ENCODE data around the gene PDE7B. TPM values are rescaled to one million over a fixed set of nuclear protein-coding genes. Genes with fewer than 3 reads are reported as not detected.
"Not testable (repeated sequence)": the region's sequence is repeated elsewhere in the genome, so short reads cannot be mapped to it uniquely, and the experiment has no call there.

Gene PDE7B
- total RNA-seq, 1 donor from 2014 or later: 0.68 TPM

DNA sequence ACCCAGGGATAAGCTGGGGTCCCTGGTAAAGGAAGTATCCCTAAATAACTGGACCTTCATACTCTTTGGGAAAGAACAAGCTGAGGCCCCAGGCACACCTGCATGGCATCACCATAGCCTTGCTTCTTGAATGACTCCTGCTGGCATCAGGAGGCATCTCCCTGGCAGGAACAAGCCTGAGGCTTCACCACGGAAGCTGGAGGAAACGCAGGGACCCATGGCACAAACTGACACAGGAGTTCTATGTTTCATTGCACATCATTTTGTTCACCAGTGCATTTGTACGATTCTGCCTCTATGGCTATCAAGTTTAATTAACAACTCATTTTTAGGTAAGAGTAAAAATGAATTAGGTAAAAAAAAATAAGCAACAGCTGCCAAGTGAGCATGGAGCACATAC lies 619 bp upstream of the PDE7B start:
- no peak for ATAC-seq

DNA sequence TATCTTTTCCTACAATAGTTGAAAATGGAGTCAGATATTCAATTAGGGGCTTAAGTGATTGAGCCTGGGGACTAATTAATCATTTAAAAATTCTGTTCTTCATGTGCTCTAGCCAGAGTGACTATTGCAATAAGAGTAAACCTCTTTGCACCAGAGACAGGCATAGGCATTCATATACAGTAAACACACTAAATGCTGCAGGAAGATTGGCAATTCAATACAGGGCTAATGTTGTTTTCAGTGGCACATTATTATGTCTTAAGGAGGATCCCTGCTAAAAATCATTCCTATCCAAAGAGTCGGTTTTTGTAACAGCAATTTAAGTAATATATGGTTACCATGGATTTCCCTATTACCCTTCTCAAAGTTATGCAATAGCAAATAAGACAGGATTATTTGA lies 1.2 kb downstream of the PDE7B start:
- ATAC-seq: no peak

DNA sequence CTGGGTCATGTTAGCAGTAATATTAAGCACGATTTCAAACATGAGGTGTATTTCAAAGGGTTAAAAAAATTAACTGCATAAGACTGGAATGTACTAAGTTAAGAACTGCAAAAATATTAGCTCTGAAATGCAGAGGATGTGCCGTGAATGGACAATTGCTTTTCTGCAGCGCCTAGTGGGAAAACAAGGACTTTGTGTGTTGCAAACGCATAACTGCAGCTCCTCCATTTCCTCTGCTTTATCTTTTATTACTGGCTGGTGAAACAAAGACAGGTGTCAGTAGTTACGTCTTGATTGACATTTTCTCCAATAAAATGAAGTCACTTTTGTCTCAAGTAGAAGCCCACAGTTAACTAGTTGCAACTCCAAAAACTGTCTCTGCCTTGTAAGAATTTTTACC lies 1.7 kb downstream of the PDE7B start:
- no peak for ATAC-seq

DNA sequence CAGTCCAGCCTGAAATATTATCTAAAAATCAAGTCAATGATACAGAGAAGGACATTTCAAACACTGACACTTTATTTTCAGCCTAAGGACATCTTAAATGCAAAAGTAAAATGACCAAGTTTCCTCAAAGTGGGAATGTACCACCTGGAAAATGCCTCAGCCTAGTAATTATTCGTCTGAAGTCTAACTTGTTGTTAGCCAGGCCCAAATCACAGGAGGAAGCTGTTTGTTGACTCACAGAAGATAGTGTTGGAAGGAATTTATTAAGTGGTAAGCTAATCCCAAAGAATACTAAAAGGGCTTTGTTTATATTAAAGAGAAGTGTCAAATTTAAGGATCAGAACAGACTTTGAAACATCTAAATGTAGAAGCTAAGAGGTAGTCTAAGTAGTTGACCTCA lies 2.5 kb downstream of the PDE7B start:
- no peak for ATAC-seq

DNA sequence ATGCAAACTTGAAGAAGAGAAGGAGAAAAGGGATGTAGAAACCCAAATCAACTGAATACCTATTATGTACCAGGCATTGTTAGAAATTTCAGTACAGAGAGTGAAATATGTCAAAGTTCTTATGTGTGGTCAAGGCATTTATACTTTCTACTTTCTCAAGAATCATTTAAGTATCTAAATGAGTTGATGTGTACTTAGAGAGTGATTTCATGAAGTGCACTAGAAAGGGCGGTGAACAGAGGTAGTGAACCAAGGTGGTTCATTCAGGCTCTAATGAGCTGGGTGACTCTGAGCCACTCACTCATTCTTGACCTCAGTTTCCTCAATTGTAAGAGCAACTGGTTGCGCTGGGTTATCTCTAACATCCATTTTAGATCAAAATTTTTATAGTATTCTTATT lies 3.3 kb downstream of the PDE7B start:
- no peak for ATAC-seq

DNA sequence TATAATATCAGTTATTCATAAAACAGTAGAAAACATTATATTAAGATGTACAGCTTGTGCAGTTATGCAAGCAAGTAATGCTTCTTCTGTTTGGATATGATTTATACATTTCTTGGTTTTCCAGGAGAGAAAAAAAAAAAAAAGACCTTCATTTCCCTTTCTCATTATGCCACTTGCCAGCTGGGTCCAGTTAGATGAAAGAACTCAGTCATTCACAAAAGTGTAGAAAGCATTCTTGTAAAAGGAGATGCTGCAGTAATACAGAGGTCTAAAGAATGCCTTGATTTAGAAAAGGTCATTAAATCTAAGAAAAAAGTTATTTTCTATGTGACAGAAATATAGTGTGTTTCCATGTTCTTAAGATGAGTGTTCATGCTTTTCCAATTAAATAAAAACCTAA lies 7.4 kb downstream of the PDE7B start:
- no peak for ATAC-seq

DNA sequence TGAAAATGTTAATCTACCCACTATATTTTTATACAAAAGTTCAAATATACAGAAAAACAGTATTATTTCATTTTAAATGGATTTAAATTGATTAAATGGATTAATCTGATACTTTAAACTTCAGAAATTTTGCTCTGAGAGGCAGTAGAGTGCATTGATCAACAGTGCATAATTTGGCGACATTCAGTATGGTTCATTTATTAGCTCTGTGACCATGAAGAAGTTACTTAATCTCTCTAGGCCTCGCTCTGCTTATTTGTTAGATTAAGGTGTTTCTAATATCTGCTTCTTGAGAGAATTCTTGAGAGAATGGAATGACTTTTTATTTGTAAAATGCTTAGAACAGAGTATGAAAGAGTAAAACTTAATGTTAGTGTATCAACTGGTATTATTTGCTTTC lies 8.9 kb downstream of the PDE7B start:
- ATAC-seq: no peak

DNA sequence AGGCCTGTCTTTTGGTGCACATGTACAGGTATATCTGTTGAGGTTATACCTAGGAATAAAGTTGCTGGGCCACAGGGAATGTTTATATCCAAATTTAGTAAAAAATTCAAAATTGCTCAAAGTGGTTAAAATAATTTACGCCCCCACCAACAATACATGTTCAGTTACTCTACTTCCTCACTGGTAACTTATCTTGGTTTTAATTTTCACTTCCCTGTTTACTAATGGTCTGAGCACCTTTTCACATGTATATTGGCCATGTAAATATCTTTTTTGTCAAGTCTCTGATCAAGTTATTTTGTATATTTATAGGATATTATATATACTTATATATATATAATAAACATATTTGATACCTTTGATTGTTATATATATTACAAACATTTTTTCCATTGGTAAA lies 9.7 kb downstream of the PDE7B start:
- no peak for ATAC-seq

DNA sequence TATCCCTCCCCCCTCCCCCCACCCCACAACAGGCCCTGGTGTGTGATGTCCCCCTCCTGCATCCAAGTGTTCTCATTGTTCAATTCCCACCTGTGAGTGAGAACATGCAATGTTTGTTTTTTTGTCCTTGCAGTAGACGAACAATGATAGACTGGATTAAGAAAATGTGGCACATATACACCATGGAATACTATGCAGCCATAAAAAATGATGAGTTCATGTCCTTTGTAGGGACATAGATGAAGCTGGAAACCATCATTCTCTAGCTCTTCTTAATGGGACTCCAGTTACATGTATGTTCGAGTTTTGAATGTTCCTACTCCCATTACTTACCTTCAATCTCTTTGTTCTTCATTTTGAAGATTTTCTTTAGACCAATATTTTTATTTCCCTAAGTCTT lies 13.4 kb downstream of the PDE7B start:
- not testable (repeated sequence) for ATAC-seq

DNA sequence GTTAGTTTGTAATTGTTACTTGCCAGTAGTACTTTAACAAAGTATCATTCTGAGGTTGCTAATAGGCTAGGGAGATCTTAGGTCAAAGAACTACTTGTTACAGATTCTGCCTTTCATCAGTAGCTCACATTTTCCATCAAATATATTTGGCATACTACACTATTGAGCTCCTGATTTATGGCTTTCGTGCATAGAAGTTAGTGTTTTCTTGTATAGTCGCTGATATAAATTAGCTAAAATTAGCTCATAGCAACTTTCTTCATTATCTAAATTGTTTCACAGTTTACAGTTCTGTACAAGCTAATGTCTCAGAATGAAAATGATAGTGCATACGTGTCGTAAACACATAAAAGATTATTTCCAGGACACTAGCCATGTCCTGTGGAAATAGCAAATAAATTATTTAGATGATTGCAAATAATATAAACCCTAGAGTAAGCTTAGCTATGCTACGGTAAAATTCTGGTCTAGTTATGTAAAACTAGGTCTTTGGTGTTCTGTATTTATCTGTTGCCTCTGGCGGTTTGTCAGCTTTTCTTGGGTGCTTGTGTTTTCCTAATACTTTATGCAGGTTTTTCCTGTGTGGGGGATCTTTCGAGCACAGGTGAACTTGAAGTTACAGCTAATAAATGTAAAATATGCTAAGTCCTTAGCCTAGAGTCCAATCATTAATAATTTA lies 15.1 kb downstream of the PDE7B start:
- ATAC-seq: no peak

DNA sequence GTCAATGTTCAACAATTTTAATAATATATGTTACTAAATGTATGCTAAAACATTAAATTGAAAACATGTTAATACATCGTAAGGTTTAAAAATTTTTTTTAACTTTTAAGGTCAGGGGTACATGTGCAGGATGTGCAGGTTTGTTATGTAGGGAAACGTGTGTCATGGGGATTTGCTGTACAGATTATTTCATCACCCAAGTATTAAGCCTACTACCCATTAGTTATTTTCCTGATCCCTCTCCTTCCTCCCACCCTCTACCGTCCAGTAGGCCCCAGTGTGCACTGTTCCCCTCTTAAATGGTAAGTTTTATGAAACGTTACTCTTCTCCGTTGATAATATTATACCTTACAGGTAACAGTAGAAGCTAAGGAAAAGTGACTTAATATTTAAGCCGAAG lies 15.8 kb downstream of the PDE7B start:
- ATAC-seq: no peak

DNA sequence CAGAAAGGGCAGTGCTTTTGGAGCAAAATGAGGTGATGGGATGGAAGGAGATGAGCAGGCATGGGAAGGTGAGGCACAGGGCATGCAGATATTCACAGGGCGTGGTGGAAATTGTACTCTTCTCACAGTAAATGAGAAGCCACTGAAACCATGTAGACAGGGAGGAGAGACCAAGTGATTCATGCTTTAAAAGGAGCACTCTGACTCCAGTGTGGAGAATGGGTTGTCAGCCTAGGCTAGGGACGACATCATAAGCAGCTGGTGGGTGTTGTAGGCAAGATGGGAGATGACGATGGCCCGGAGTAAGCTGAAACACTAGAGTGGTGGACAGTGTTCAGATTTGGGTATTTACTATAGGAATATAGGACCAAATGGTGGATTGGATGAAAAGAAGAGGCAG lies 18.4 kb downstream of the PDE7B start:
- ATAC-seq: no peak

DNA sequence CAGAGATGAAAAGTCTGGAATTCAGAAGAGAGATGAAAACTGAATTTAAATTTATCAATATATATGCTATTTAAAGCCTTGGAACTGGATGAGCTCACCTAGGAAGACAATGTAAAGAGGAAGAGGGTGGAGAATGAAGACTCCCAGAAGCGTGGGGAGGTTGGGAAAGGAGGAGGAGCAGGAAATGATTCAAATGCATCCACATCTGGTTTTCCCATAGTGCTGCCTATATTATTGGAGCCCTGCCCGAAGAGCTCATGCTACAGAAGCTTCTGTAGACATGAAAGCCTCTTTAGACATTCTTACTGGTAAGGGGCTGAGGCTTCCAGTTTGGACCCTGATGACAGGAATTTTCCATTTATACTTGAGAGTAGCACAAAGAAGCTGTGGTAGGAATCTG lies 19.2 kb downstream of the PDE7B start:
- ATAC-seq: no peak

DNA sequence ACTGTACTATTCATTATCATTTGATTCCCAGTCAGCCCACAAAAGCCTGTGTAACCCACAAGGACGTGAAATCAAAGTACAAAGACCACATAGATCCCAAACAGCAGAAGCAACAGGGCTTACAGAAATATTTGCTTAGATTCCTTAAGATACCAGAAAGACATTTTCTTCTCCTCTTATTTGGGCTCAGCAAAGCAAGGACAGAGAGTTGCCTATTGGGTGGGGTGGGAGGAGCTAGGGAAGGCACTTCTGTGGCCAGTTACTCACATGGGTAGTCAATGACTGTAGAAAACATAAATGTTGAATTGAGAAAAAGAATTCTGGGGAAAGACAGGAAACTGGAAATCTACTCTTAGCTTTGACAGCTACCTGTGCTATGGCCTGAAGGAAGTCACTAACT lies 19.8 kb downstream of the PDE7B start:
- ATAC-seq: no peak

DNA sequence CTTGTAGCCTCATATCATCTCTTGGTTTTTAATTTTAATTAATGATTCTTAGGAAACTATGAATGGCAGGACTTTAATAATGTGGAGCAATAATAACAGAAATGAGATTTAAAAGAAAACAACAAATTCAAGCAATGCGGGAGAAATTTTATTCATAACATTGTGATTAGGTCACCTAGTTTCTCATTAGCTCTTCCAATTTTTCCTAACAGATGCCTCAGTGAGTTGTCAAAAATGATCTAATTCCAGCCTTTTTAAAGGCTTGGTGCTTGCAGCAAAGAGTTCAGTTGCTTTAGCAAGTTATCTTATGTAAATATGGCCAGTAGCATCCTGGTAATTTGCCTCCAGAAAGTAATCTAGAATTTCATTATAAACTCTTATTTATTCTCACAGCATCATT lies 20.4 kb downstream of the PDE7B start:
- no peak for ATAC-seq

DNA sequence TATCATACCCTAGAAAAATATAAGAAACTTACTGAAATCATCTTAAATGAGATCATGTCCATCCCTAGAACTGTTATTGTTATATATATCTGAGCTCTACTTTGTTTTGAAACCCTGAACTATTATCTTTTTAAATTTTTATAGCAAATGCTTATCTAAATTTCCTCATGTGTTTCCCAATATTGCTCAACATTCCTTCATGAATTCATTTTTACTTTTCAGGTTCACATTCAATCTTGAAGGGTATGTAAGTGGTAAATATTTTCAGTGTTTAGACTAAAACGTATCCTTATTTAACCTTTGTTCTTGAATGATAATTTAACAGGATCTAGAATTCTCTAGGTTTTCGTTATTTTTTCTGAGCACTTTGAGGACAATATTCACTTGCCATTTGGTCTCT lies 23.9 kb downstream of the PDE7B start:
- no peak for ATAC-seq

DNA sequence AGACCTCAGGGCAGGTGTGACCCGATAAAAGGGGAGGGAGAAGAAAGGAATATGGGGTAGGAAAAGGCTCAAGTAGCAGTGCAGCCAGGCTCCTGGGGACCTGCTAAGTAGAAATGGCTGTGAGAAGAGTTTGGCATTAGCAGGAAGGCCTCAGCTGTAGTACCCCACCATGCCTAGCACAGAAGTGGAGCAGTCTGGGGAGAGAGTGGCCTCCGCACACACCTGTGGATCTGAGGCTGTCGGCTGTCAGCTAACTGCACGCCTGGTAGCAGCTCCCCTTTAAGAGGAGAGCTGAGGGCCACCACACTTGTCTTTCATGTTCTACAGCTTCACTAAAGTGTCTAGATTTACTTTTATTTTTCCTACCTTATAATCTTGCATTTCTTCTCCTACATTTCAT lies 24.6 kb downstream of the PDE7B start:
- no peak for ATAC-seq

DNA sequence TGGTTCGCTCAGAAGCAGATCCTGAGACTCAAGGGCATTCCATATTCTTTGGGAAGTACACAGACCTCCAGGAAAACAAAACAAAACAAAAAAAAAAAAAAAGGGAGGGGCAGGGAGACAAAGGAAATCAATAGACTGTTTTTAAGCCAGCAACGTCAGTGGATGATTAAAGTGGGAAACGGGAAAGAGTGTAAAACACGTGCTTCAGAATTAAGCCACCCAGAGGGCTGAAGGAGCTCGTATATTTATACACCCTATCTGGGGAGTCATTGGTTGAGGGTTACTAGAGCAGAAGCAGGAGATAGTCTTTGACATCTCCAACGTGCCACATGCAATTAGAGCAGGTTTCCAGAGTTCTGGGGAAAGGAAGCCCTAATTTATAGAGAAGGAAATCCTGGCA lies 26.2 kb downstream of the PDE7B start:
- no peak for ATAC-seq

DNA sequence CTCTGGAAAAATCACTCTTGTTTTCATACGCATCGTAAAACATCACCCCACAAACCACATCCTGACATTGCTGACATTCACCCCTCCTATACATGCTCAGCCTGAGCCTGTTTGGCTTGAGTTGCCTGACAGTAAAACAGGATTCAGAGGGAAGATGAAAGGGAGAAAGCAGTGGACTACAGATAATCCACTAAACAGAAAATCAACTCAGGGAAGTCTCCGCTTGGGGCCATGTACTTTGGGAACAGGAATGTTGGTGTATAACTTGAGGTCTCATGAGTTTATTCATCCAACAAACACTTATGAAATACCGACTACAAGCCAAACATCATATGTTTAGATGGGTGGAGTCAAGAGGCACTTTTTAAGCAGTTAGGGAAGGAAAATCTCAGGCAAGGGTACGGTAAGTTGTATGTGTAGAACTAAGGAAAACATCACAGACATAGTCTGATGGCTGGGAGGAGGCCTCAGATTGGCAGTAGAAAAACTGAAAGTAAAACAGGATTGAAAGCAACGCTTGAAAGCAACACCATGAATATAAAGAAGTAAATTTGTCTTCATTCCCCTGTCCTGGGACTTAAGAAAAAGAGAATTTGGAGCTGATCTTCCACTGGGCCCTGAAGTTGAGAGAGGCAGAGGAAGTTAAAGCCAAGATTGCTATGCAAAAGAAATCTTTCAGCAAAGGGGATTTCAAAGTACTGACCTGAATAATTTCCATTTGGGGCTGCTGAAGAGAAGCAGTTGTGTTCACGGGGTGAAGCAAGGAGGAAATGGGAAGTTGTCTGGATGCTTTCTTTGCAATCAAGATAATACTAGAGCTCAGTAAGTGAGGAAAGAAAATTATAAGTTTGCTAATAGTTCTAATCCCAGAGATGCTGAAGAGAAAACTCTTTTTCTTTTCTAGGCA lies 28.8 kb downstream of the PDE7B start:
- ATAC-seq: peak; percentile 49

DNA sequence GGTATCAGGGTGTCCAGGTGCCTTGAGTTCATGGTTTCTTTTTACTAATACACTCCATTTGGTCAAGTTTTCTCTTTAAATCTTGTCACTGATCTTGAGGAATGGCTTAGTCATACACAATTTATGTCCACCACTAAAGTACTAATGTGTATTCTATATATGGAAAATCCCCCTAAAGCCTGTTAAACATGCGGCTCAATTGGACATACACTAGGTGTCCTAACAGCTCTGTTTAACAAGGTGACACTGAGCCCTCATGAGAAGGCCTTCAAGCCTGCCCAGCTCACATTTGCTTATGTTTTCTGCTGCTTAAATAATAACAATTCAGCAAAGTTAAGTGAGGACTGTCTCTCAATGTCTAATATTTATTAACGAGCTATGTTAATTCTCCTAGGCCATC lies 31.5 kb downstream of the PDE7B start:
- ATAC-seq: no peak

DNA sequence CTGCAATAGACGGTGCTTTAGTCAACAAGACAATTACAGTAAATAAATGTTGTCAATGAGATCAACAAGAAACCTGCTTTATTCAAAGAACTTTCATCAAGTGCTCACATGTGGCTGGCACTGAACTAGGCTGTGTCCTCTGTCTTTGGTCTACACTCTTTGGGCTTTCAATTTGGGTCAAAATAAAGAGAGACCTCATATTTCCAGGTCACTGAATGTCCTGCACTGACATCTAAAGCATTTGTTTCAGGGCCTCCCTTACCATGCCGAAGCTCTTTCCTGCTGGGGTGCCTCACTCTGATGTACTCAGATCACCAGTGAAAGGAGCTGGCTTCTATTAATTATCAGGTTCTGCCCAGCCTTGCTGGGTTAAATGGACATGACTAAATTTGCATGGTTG lies 32.0 kb downstream of the PDE7B start:
- ATAC-seq: no peak

DNA sequence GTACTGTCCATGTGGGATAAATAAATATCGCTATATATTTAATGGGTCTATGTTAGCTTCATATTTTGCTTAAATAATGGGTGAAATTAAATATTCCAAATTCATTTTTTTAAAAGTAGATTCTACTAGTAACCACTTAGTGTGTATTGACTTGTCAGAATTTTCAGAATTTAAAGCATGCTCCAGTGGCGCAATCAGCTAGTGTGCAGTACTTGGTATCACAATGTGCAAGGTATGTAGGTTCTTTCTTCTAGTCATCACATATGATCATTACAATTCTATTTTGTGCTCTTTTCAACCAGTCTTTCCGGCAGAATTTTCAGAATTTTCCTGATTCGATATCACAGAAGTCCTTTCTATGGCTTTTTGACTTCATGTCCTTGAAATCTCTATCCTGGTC lies 32.6 kb downstream of the PDE7B start:
- ATAC-seq: no peak

DNA sequence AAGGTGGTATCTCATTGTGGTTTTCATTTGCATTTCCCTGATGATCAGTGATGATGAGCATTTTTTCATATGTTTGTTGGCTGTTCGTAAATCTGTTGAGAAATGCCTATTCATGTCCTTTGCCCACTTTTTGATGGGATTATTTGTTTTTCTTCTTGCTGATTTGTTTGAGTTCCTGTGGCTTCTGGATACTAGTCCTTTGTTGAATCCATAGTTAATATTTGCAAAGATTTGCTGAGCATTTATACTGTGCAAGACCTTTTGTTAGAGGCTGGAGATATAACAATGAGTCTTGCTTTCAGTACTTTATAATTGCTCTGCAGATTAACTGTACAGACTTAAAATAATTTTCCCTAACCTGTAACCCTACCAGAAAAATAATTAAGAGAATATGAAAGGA lies 35.6 kb downstream of the PDE7B start:
- ATAC-seq: no peak

DNA sequence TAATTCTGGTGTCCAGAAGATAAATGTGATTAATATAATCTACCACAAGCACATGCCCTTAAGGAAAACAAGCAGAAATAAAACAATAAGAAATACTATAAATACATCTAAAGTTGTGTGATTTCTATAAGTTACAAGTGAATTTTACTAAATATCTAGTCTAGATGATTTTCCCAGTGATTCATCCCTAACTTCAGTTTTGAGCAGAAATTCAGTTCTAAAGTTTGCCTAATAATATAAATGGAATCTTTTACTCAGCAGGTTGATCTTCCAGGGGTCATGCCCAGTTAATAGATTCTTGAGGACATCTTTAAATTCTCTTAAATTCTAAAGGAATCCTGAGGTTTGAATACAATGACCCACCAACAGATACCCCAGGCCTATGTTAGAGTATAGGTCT lies 37.3 kb downstream of the PDE7B start:
- ATAC-seq: no peak
